IPS-NIHi11 (cell line): ENCODE measurements around the gene TENT4A.
A peak's percentile ranks its signal among the peaks of the same experiment; 100 is the strongest.

Experiments used
- DNase-seq: peaks from one replicate; pipeline ENCODE4 v3.0.0; 2012; ENCODE audit warnings: mixed read lengths, low spot score

The TENT4A gene

GRCh38 chr5:6752782-6753181 lies 39.5 kb downstream of the TENT4A start:
- DNase-seq, result no peak

GRCh38 chr5:6753851-6754250 lies 40.6 kb downstream of the TENT4A start:
- no peak for DNase-seq

DNA sequence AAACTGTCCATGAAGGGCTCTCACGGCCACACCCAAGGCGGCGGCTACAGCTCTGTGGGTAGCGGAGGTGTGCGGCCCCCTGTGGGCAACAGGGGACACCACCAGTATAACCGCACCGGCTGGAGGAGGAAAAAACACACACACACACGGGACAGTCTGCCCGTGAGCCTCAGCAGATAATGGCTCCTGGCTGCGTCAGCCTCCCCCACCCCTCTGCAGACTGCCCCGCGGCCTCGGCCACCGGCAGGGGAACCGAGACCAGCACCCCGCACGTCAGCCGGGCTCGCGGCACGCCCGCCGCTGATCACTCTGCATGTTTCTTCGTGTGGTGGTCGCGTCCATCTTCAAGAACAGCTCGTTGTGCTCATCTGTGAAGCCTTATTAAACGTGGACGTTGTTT lies 41.5 kb downstream of the TENT4A start:
- DNase-seq, result no peak

- no peak for DNase-seq
Measured at GRCh38 chr5:6755519-6755918, 42.3 kb downstream of the TENT4A start.

GRCh38 chr5:6755941-6756340 lies 42.7 kb downstream of the TENT4A start:
- DNase-seq, result no peak

DNA sequence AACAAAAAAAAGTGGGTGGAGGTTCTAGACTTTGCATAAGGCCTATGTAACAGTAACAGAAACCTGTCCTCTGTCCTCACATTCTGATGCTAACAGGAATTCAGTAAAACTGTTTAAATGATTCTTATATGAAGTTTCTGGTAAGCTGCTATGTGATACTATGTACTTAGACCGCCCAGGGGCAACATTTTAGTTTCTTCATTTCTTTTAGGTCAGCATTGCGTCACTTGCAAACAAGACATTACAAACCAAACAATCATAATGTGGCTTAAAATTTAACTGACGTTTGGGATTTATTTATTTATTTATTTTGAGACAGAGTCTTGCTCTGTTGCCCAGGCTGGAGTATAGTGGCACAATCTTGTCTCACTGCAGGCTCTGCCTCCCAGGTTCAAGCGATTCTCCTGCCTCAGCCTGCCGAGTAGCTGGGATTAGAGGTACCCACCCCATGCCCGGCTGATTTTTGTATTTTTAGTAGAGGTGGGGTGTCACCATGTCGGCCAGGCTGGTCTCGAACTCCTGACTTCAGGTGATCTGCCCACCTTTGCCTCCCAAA lies 44.3 kb downstream of the TENT4A start:
- DNase-seq, result no peak

DNA sequence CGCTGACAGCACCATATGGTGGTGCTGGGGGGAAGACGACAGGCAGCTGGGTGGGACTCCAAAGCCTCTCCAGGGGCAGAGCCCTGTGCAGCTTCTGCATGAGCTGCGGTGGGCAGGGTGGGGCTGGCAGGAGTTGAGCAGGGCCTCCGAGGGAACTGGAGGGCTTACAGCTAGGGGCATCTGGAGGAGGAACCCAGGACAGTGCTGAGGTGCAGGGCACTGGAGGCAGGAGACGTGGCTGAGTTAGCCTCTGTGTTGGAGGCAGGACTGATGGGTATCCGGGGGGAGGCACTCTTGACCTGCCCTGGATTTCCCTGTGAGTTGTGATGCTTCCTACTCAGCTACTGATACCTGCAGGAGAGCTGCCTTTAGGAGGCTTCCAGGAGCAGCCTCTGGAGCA lies 45.0 kb downstream of the TENT4A start:
- DNase-seq, result no peak

DNA sequence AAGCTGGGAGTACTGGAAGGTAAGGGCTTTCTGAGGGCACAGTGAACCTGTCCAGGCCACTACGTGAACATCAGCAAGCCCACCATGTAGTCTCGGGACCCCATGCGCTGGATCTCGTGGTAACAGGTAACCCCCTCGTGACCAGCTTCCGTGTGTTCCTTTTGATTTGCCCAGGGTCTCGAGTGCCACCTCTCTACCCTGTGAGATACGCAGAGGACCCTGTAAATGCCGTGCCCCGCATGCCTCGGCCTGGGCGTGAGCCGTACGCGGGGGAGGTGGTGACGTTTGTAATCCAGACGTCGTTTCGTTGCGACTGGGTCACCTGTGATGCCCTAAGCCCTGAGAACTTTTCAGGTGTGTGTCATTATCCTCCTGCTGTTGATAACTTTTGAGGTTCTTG lies 45.5 kb downstream of the TENT4A start:
- no peak for DNase-seq

DNA sequence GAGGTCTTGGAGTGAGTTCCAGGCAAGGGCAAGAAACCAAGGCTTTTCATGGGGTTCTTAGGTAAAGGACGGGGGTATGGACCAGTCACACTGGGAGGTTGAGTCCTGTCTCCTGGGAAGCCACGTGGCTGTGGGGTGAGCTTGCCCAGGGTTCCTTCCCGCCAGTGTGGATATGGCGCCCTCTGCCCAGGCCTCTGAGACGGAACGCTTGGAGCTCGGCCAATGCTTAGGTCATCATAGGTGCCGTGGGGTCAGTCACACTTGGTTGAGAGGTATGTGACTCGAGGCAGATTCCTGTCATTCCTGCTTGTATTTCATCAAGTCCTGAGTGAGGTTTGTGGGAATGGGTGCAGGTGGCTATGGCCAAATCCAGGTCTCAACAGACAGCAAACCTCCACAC lies 46.2 kb downstream of the TENT4A start:
- peak; percentile 57 for DNase-seq

GRCh38 chr5:6759983-6760382 lies 46.8 kb downstream of the TENT4A start:
- no peak for DNase-seq

- DNase-seq, result no peak
Measured at GRCh38 chr5:6760686-6761085, 47.5 kb downstream of the TENT4A start.

GRCh38 chr5:6761333-6761732 lies 48.1 kb downstream of the TENT4A start:
- no peak for DNase-seq

GRCh38 chr5:6762116-6762515 lies 48.9 kb downstream of the TENT4A start:
- no peak for DNase-seq

- DNase-seq, result no peak
Measured at GRCh38 chr5:6762697-6763096, 49.5 kb downstream of the TENT4A start.

GRCh38 chr5:6763191-6763590 lies 50.0 kb downstream of the TENT4A start:
- no peak for DNase-seq

- peak; percentile 94 for DNase-seq
Measured at GRCh38 chr5:6765612-6766525, 52.6 kb downstream of the TENT4A start.

GRCh38 chr5:6766604-6767093 lies 53.4 kb downstream of the TENT4A start:
- DNase-seq, result peak; percentile 66

DNA sequence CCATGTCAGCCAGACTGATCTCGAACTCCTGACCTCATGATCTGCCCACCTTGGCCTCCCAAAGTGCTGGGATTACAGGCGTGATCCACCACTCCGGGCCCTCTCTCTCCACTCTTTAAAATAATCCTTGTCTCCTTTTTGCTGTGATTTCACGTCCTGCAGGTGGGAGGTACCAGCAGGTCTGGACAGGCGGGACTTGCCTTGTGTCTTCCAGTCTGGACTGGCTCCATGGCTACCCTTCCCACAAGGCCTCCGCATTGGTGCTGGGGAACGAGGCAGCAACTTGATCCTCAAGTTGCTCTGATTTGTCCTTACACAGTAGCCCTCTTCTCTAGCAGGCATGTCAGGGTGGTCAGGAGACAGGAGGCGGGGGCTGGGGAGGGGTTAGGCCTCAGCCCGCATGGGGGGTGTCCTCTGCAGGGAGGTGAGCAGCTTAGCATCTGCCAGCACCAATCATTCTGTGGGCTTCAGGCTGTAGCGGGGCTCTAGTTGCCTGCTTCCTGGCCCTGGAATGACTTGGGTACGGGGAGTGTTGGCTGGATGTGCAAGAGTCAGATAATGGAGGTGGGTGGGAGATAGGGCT lies 54.3 kb downstream of the TENT4A start:
- no peak for DNase-seq

GRCh38 chr5:6768590-6769230 lies 55.5 kb downstream of the TENT4A start:
- no peak for DNase-seq

- no peak for DNase-seq
Measured at GRCh38 chr5:6770826-6771607, 57.8 kb downstream of the TENT4A start.

GRCh38 chr5:6772886-6773285 lies 59.7 kb downstream of the TENT4A start:
- no peak for DNase-seq
